ENCODE results near the gene SORD.

DNA sequence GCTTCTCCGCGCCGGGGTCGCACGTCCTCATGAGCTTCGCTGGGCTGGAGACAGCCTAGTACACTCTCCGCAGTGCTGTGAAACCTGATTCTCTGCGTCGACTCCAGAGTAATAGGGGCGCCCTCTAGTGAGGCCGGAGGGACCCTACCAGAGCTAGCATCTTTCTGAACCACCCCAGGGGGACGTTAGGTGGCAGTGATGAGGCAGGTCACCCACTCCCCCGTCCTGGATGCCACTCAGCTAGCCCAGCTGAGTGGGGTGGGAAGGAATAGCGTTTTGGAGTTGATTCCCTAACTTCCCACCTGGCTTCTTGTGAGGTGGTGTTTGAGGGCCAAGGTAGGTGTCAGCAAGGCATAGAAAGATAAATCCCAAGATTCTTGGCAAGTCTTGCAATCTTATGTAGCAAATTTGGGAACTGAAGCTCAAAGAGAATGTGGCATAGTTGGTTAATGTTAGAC lies 95.2 kb downstream of the SORD start:
- no peak for TF ChIP-seq POLR2A (IDR thresholded peaks at IDR 0.05; ENCODE audit: low read length)
- no peak for TF ChIP-seq GATA1 (IDR thresholded peaks at IDR 0.05; ENCODE audit: low read depth, low read length)
